Effector CD8-positive, alpha-beta T cell (primary cell): ENCODE results near the gene TMEM214.
"Not testable (repeated sequence)": the region's sequence is repeated elsewhere in the genome, so short reads cannot be mapped to it uniquely, and the experiment has no call there.

Experiments
- DNase-seq: peaks from one replicate; lab custom pipeline; 2025; lab: John Stamatoyannopoulos, UW

TMEM214 gene

GRCh38 chr2:27069961-27070618, 37.3 kb downstream of the TMEM214 start:
- no peak for DNase-seq

- DNase-seq = no peak
Measured at GRCh38 chr2:27070653-27071276, 38.0 kb downstream of the TMEM214 start.

GRCh38 chr2:27071277-27071989, 38.7 kb downstream of the TMEM214 start, which contains the start of gene OST4:
Gene OST4, minus strand, starts transcription at chr2:27071654.
- DNase-seq = peak; percentile 75

- no peak for DNase-seq
Measured at GRCh38 chr2:27071990-27072830, 39.4 kb downstream of the TMEM214 start.

GRCh38 chr2:27072920-27073319, 40.2 kb downstream of the TMEM214 start:
- no peak for DNase-seq

GRCh38 chr2:27073782-27074181, 41.0 kb downstream of the TMEM214 start:
- DNase-seq = no peak

- DNase-seq = peak; percentile 25
Measured at GRCh38 chr2:27074738-27075565, 42.2 kb downstream of the TMEM214 start.

GRCh38 chr2:27075566-27075871, 42.8 kb downstream of the TMEM214 start:
- not testable (repeated sequence) for DNase-seq

GRCh38 chr2:27076323-27076722, 43.6 kb downstream of the TMEM214 start:
- no peak for DNase-seq

GRCh38 chr2:27077231-27077630, 44.5 kb downstream of the TMEM214 start:
- no peak for DNase-seq

GRCh38 chr2:27078267-27079194, 45.8 kb downstream of the TMEM214 start, which contains the start of gene EMILIN1:
Gene EMILIN1, plus strand, starts transcription at chr2:27078615. Its CDS starts 451 bp downstream, at chr2:27079066.
- DNase-seq = no peak

GRCh38 chr2:27079233-27080139, 46.7 kb downstream of the TMEM214 start:
- DNase-seq = no peak

GRCh38 chr2:27080140-27080469, 47.3 kb downstream of the TMEM214 start:
- DNase-seq = no peak

GRCh38 chr2:27080603-27080936, 47.8 kb downstream of the TMEM214 start:
- DNase-seq = no peak

GRCh38 chr2:27081984-27082772, 49.4 kb downstream of the TMEM214 start:
- no peak for DNase-seq

GRCh38 chr2:27082773-27083409, 50.1 kb downstream of the TMEM214 start:
- no peak for DNase-seq

GRCh38 chr2:27083410-27084296, 50.9 kb downstream of the TMEM214 start:
- DNase-seq = no peak
